ENCODE data around the gene MARVELD1.
"Not testable (repeated sequence)": the region's sequence is repeated elsewhere in the genome, so short reads cannot be mapped to it uniquely, and the experiment has no call there.

MARVELD1 gene

GRCh38 chr10:97685395-97685958 is 28.1 kb upstream of the MARVELD1 start:
- FAIRE-seq (no peak), DNase-seq (ENCODE audit: insufficient read length, low spot score) (no peak)
- TF ChIP-seq POLR2A (IDR thresholded peaks at IDR 0.05; ENCODE audit: low read depth, low read length): no peak

- FAIRE-seq (no peak), DNase-seq (ENCODE audit: insufficient read length, low spot score) (no peak)
- no peak for TF ChIP-seq POLR2A (IDR thresholded peaks at IDR 0.05; ENCODE audit: low read depth, low read length)
Observed at GRCh38 chr10:97686301-97686961, 27.1 kb upstream of the MARVELD1 start.

DNA sequence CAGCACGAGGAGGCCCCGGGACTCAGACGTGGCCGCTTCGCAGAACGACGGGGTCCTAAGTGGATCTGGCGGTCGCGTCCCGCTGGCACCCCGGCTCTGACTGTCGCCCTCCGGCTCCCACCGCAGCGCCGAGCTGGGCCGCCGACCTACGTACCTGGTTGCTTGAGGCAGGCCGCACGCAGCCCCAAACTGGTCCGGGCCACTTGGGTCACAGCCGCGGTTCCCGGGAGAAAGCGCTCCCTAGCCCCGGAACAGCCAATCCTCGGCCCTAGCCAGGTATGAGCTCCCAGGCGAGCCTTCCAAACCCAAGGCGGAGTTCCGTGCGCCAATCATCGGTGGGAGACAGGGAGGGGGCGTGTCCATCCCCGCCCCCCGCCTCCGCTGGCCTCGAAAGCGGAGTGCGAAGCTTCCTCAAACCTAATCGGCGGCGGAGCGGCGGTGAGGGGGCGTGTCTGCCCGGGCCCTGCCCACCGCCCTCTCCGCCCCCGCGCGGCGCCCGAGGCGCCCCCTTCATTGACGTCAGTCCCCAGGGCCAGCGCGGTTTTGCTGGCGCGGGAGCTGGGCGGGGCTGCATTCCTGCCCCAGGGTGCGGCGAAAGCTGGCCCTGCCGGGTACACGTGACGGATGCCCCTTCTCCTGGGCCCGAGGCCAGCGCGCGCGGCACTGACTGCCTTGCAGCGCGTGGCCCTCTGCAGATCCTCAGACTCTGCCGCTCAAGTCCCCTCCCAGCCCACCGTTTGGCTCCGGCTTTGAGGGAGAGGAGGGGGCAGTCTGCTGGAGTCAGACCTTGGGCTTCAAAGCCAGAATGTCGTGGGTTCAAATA is 26.4 kb upstream of the MARVELD1 start, which contains the start of gene AVPI1:
Gene AVPI1, minus strand, starts transcription at position 280 of the 823 bp plus-strand sequence. CDS start 7,336 bp downstream, outside the sequence.
- peak; percentile 15 for FAIRE-seq
- DNase-seq (ENCODE audit: insufficient read length, low spot score): peak; percentile 93
- TF ChIP-seq POLR2A (IDR thresholded peaks at IDR 0.05; ENCODE audit: low read depth, low read length): peak; percentile 64

DNA sequence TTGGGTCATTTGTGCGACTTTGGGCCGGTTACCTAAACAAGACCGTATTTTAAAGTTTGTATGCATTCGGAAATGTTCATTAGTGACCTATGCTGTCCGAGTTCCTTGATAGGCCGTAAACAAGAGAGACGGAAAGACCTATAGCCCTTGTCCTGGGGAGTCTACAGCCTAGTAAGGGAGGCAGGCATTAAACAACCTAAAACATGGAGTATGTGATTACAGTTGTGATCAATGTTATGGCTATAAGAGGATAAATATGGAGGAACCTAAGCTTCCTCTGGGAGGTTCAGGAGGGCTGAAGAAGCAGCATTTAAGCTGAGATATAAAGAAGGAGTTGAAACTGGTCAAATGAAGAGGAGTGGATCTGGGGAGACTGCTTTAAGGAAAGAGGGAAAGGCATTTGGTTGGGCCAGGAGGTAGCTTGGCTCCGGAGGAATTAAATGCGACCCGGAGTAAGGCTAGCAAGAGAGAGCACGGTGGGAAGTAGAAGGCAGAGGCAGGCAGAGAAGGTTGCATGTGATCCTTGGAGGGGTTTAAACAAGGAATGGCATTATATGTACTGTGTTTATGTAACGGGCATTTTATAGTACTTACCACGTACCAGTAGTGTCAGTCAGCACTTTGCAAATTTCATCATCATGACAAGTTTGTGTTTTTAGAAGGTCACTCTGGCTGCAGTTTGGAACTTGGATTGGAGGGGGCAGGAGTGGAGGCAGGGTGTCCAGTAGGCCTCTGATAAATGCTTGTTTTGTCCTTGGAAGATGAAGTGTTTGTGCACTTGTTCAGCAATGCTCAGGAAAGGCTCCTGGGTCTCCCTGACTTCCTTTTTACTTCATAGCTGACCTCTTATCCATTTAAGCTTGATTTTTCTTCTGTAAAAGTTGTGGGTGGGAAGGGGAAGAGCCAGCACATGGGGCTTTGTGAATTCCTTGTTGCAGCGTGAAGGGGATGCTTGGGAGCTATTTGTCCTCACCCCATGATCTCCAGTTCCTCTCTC is 25.4 kb upstream of the MARVELD1 start:
- DNase-seq (ENCODE audit: insufficient read length, low spot score) (no peak), FAIRE-seq (no peak)
- TF ChIP-seq POLR2A (IDR thresholded peaks at IDR 0.05; ENCODE audit: low read depth, low read length): no peak

DNA sequence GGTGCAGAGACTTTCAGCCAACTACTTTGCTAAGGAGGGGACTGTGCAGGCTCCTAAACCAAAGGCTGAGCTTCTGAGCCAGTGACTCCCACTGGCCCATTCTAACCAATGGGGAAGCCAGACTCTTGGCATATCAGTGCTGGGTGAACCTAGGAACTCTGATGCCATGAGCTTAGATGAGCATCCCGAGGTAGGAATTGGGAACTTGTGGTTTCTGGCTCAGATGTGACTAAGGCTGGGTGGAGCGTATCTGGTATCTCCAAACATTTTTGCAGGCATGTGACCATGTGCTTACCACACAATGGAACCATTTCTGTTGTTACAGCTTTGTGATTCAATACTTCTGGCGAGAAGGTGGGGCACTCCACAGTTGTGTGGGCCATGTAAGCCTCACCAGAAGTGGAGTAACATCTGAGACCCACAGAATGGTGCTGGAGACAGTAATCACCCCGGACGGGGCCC is 23.9 kb upstream of the MARVELD1 start:
- DNase-seq (ENCODE audit: insufficient read length, low spot score) (peak; percentile 85), FAIRE-seq (peak; percentile 98)
- TF ChIP-seq POLR2A (IDR thresholded peaks at IDR 0.05; ENCODE audit: low read depth, low read length): no peak

- FAIRE-seq (no peak), DNase-seq (ENCODE audit: insufficient read length, low spot score) (no peak)
Observed at GRCh38 chr10:97690133-97690532, 23.4 kb upstream of the MARVELD1 start.

DNA sequence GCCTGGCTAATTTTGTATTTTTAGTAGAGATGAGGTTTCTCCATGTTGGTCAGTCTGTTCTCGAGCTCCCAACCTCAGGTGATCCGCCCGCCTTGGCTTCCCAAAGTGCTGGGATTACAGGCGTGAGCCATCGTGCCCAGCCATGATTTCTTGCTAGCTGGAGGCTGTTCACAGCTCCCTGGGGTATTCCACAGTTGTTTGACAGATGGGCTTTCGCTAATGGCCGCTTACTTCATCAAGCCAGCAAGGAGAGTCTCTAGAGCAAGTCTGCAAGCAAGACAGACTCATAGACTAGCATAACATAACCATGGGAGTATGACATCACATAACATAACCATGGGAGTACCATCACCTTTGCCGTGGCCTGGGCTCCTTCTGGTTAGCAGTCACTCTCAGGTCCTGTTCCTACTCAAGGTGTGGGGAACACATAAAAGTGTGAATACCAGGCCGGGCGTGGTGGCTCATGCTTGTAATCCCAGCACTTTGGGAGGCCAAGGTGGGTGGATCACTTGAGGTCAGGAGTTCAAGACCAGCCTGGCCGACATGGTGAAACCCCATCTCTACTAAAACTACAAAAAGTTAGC is 15.4 kb upstream of the MARVELD1 start:
- DNase-seq (ENCODE audit: insufficient read length, low spot score); FAIRE-seq: not testable (repeated sequence)

More at GRCh38 chr10:97690133-97690532, 23.4 kb upstream of the MARVELD1 start:
- TF ChIP-seq POLR2A (IDR thresholded peaks at IDR 0.05; ENCODE audit: low read depth, low read length): no peak

- DNase-seq (ENCODE audit: insufficient read length, low spot score) (peak; percentile 76), FAIRE-seq (peak; percentile 50)
- TF ChIP-seq POLR2A (IDR thresholded peaks at IDR 0.05; ENCODE audit: low read depth, low read length): no peak
Observed at GRCh38 chr10:97701438-97702069, 12.0 kb upstream of the MARVELD1 start.

DNA sequence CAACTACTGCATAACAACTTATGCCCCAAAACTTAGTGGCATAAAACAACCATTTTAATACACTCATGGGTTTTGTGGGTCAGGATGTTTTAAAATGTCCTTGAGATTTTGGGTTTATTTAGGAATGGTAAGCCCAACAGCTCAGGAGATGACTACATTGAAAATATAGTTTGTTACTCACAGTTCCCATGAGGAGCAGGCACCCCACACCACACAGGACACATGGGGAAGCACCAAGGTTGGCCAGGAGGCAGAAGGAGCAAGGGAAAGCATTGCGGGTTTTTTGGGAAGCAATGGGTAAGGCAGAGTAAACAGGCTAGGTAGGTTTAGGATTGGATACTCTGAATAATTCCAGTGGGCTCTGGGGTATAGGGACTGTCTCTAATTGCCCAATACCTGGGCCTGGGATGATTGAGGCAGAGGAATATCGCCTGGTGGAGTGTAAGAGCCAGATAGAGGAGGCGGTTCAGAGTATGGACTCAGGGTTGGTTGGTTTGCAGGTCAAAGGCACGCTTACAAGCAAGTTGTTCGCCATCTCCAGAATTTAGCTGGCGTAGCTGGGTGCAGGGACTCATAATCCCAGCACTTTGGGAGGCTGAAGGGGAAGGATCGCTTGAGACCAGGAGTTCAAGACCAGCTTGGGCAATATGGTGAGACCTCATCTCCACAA is 10.0 kb upstream of the MARVELD1 start:
- no peak for TF ChIP-seq POLR2A (IDR thresholded peaks at IDR 0.05; ENCODE audit: low read depth, low read length)
- FAIRE-seq (no peak), DNase-seq (ENCODE audit: insufficient read length, low spot score) (no peak)

GRCh38 chr10:97704341-97704740 is 9.2 kb upstream of the MARVELD1 start:
- no peak for DNase-seq (ENCODE audit: insufficient read length, low spot score)
- TF ChIP-seq POLR2A (IDR thresholded peaks at IDR 0.05; ENCODE audit: low read depth, low read length): no peak
- no peak for FAIRE-seq

DNA sequence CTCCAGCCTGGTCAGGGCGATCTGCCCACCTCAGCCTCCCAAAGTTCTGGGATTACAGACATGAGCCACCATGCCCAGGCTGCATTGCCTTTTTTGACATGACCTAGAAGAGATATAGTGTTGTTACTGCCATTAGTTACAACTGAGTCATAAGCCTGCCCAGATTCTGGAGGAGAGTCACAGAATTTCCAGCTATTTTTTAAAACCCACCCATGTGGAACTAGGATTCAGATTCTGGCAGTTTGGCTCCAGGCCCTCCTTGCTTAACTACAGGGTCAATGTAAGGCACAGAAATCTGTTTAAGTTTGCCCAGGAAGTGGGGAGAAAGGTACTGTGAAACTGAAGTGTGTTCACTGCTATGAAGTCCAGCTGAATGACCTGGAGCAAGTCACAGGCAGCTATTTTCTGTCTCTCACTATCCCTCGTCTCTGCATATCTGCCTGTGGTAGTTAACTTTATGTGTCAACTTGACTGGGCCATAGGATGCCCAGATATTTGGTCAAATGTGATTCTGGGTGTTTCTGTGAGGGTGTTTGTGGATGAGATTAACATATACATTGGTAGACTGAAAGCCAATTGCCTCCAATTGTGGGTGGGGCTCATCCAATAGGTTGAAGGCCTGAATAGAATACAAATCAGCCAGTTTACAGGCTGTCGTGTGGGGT is 8.4 kb upstream of the MARVELD1 start:
- no peak for FAIRE-seq
- TF ChIP-seq POLR2A (IDR thresholded peaks at IDR 0.05; ENCODE audit: low read depth, low read length): no peak
- DNase-seq (ENCODE audit: insufficient read length, low spot score): no peak
